CD1c-positive myeloid dendritic cell (primary cell): ENCODE results near the gene TYW1B.
"Not testable (repeated sequence)": the region's sequence is repeated elsewhere in the genome, so short reads cannot be mapped to it uniquely, and the experiment has no call there.

Source experiments
- DNase-seq: peaks from one replicate; pipeline ENCODE4 v3.0.0-alpha.2; 2016; ENCODE audit errors: extremely low spot score

TYW1B gene, protein sequence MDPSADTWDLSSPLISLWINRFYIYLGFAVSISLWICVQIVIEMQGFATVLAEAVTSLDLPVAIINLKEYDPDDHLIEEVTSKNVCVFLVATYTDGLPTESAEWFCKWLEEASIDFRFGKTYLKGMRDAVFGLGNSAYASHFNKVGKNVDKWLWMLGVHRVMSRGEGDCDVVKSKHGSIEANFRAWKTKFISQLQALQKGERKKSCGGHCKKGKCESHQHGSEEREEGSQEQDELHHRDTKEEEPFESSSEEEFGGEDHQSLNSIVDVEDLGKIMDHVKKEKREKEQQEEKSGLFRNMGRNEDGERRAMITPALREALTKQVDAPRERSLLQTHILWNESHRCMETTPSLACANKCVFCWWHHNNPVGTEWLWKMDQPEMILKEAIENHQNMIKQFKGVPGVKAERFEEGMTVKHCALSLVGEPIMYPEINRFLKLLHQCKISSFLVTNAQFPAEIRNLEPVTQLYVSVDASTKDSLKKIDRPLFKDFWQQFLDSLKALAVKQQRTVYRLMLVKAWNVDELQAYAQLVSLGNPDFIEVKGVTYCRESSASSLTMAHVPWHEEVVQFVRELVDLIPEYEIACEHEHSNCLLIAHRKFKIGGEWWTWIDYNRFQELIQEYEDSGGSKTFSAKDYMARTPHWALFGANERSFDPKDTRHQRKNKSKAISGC

GRCh38 chr7:72827839-72828591 lies at the start of gene TYW1B:
TSS of gene TYW1B (minus strand) at chr7:72828200. CDS start at chr7:72828075, 125 bp downstream.
- peak; percentile 98 for DNase-seq

DNA sequence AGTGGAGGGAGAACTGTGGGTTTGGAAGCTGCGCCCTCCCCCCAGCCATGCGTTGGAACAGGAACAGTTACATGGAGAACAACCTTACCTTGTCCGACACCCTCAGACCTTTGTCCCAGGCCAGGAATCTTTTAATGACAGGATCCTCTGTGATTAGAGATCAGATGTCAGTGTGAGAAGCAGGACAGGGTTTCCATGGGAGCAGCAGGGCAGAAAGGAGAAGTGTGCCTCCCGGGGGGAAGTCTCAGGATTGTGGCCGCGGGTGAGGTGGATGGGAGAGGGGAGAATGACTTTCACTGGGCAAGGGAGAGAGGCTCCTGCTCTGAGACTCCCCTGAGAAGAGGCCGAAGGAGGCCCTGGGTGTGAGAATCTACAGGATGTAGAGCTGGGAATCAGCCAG lies 39.6 kb upstream of the TYW1B start:
- peak; percentile 17 for DNase-seq

DNA sequence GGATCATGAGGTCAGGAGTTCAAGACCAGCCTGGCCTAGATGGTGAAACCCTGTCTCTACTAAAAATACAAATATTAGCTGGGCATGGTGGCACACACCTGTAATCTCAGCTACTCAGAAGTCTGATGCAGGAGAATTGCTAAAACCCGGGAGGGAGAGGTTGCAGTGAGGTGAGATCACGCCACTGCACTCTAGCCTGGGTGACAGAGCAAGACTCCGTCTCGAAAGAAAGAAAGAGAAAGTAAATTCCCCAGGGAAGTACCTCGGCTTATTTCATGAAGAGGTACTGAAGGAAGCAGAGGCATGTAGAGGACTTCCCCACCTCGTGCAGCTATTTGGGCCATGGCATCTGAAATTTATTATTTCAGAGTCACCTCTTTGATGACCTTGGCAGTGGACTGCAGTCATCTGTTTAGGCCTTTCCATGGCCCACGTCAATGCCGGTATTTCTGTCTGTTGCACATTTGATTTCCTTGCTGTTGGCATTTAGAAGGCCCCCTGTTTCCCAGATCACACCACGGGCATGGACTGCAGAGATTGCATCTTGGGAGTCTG lies 30.9 kb upstream of the TYW1B start:
- not testable (repeated sequence) for DNase-seq

- DNase-seq = not testable (repeated sequence)
These were observed 29.9 kb upstream of the TYW1B start for GRCh38 chr7:72857925-72858324.

DNA sequence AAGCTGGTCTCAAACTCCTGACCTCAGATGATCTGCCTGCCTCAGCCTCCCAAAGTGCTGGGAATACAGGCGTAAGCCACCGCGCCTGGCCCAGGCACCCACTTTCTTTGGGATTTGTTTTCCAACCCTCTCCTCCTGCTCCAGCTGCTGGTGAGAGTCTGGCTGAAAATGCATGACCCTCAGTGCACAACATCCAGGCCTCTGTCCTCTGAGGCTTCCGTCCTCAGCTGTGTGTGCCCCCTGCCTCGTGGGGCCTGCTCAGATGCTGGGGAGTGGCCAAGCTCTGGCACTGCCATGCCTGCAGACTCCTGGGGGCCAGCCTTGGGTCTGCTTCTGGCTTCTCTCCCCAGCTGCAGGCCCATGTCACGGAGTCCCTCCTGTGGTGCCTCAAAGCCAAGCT lies 27.3 kb upstream of the TYW1B start:
- not testable (repeated sequence) for DNase-seq

- DNase-seq = not testable (repeated sequence)
These were observed 24.9 kb upstream of the TYW1B start for GRCh38 chr7:72852937-72853336.

- not testable (repeated sequence) for DNase-seq
These were observed 22.7 kb upstream of the TYW1B start for GRCh38 chr7:72850746-72851145.

- not testable (repeated sequence) for DNase-seq
These were observed 16.1 kb upstream of the TYW1B start for GRCh38 chr7:72844146-72844545.

DNA sequence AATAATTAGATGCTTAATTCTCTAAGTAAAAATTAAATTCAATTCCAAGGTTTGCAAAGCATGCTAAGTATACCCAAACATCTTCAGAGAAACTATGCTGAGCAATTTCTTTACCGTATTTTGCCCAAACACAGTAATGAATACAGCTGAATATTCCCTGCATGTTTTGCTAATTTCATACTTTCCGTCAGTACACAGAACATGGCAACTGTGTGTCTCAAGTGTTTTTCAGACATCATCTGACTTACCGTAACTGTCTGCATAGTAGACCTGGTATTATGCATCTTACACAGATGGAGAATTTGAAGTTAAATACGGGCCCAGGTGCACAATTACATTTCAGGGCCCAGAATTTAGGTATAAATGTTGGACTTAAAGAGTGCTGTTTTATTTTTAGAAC lies 15.2 kb upstream of the TYW1B start:
- not testable (repeated sequence) for DNase-seq

DNA sequence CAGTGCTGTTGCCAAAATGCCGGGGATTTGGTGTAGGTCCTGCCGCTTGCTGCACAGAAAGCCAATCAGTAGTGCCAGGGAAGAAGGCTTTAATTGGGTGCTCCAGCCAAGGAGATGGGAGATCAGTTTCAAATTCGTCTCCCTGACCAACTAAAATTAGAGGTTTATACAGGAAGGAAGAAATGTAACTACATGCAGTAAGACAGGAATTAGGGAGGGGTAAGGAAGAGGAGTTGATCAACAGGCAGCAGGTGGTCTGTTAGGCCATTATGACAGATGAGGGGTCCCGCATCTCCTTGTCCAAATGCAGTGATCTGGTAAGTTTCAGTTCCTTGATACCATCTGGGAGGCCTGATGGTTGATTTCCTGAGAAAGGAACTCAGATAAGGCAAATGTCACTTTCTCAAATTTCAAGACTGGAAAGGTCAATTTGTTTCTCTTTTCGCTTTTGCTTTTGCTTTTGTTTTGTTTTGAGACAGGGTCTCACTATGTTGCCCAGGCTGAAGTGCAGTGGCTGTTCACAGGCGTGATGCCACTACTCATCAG lies 13.0 kb upstream of the TYW1B start:
- DNase-seq = not testable (repeated sequence)

DNA sequence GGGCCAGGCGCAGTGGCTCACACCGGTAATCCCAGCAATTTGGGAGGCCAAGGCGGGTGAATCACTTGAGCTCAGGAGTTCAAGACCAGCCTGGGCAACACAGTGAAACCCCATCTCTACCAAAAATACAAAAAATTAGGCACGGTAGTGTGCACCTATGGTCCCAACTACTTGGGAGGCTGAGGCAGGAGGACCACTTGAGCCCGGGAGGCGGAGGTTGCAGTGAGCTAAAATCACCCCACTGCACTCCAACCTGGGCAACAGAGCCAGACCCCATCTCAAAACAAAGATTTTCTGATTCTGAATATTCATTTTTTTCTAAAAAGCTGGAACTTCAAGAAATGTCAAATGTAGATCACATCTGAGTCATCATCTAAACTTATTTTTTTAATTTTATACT lies 10.3 kb upstream of the TYW1B start:
- DNase-seq = not testable (repeated sequence)

GRCh38 chr7:72837291-72837690 lies 9.3 kb upstream of the TYW1B start:
- not testable (repeated sequence) for DNase-seq

DNA sequence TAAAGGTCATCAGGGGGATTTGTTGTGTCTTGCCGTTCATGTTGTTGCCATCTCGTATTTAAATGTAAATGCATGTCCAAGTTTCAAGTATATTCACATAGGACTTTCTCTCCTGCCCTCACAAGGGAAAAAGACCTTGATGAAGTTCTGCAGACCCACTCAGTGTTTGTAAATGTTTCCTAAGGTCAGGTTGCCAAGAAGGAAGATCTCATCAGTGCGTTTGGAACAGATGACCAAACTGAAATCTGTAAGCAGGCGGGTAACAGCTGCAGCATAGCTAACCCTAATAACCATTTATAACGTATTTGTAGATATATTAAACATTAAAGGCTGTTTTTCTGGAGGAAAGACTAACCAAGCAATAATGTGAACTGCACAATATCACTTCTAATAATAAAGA lies 2.6 kb upstream of the TYW1B start:
- not testable (repeated sequence) for DNase-seq

DNA sequence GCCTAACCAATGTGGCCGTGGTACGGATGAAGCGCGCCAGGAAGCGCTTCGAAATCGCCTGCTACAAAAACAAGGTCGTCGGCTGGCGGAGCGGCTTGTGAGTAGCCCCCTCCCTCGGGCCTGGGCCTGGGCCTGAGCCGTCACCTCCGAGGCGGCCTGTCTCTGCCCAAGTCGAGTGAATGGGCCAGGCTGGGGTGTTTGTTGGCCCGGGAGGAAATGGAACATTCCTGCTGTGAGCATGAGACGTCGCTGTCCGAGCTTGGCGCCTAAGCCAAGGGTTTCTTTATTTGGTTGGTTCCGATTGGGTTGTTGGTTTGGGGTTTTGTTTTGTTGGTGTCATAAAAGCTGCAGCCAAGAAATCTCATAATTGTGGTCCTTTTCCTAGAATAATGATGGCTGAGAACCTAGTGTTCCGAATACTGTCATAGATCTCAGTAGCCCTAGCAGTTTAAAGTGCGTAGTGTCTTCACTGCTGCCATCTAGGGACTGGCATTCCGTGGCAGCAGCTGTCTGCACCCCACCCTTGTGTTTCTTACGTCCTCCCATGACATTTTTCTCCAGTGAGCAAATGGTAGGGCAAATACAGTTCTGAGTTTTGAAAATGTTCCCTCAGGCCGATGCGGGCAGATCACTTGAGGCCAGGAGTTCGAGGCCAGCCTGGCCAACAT lies 1.8 kb upstream of the TYW1B start:
- DNase-seq = peak; percentile 58

DNA sequence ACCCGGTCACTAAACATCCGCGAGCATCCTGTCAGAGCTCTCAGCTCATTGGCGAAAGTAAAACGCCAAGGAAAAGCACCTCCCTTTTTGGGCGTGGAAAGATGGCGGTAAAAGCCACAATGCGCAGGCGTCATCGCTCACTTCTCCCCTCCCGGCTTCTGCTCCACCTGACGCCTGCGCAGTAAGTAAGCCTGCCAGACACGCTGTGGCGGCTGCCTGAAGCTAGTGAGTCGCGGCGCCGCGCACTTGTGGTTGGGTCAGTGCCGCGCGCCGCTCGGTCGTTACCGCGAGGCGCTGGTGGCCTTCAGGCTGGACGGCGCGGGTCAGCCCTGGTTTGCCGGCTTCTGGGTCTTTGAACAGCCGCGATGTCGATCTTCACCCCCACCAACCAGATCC lies 1.3 kb upstream of the TYW1B start:
- DNase-seq = peak; percentile 100

DNA sequence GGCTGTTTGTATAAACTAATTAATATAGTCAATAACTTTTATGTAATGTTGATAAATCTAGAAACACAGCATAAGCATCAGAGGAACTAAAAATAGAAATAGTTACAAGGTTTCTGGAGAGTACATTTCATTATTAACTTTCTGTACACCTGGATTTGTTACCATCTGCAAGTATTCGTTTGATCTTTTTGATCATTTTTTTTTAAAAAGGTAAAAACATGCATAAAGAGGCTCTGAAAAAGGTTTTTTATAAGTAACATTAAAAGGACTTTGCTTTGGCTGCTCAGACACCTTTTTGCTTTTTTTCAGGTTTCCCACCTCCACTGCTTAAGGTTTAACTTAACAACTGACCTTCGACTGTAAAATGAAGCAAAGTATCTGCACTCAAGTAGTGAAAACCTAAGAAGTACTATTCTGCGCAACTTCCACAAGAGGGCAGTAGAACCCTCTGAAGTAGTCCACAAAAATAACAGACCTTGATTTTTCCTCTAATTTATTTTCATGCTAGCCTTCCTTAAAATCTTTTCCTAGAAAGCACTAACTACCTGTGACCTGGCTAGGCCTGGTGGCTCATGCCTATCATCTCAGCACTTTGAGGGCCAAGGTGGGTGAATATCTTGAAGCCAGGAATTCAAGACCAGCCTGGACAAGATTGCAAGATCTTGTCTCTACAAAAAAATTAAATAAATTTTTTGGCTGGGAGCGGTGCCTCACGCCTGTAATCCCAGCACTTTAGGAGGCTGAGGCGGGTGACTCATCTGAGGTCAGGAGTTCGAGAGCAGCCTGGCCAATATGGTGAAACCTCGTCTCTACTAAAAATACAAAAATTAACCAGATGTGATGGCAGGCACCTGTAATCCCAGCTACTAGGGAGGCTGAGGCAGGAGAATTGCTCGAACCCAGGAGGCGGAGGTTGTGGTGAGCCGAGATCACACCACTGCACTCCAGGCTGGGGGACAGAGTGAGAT lies 4.0 kb downstream of the TYW1B start:
- peak; percentile 34 for DNase-seq

GRCh38 chr7:72822497-72822896 lies 5.5 kb downstream of the TYW1B start:
- not testable (repeated sequence) for DNase-seq

- peak; percentile 24 for DNase-seq
These were observed 9.2 kb downstream of the TYW1B start for GRCh38 chr7:72818663-72819361.

DNA sequence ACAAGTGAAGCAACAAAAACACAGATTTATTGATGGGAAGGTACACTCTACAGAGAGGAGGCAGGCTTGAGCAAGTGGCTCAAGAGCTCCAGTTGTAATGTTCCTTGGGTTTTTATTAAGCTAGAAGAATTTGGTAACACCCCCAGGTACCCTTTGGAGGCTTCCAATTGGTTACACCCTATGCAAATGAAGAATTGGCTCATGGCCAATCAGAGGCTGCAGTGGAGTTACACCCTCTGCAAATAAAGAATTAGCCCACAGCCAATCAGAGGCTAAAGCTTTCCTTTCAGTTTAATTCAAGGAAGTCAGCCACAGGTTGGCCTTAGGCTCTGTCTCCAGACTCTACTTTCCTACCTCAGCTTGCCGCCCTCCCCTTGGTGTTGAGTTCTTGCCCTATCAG lies 10.3 kb downstream of the TYW1B start:
- DNase-seq = peak; percentile 10
